ENCODE data around the gene RASL12. TPM values are rescaled to one million over a fixed set of nuclear protein-coding genes. Genes with fewer than 3 reads are reported as not detected.

Gene RASL12
- total and polyA plus RNA-seq, 2 of the 8 experiments (the other 6 are each of a cell fraction or from before 2014, with no cell fraction given) = 9.5 to 10.3 TPM

- TF ChIP-seq TEAD4 (IDR thresholded peaks at IDR 0.05; ENCODE audit: low read depth, low read length) = no peak
- no peak for TF ChIP-seq NRF1 (IDR thresholded peaks at IDR 0.05; ENCODE audit: low read depth, low read length)
Measured at GRCh38 chr15:65041787-65042186, 26.0 kb downstream of the RASL12 start (continued).
